HG02763 (cell line): ENCODE data around the gene OR6C2.
"Not testable (repeated sequence)": the region's sequence is repeated elsewhere in the genome, so short reads cannot be mapped to it uniquely, and the experiment has no call there.

Experiments used
- ATAC-seq: cut with Tn5 transposase; IDR thresholded peaks from one replicate; pipeline ENCODE4 v1.9.1; 2021; ENCODE audit warnings: mild to moderate bottlenecking, moderate library complexity; ENCODE audit not compliant: unreplicated experiment

Gene OR6C2

GRCh38 chr12:55470088-55470829, 26.4 kb downstream of the OR6C2 start, which contains the start of gene OR6C70:
Gene OR6C70, minus strand, starts transcription at chr12:55470138. Its CDS starts 0 bp downstream, at chr12:55470138.
- no peak for ATAC-seq

- ATAC-seq: no peak
Observed at GRCh38 chr12:55472264-55472663, 28.4 kb downstream of the OR6C2 start.

DNA sequence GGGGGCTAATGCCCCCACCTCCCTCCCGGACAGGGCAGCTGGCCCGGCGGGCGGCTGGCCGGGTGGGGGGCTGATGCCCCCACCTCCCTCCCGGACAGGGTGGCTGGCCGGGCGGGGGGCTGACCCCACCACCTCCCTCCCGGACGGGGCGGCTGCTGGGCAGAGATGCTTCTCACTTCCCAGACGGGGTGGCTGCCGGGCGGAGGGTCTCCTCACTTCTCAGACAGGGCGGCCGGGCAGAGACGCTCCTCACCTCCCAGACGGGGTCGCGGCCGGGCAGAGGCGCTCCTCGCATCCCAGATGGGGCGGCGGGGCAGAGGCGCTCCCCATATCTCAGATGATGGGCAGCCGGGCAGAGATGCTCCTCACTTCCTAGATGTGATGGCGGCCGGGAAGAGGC, 35.3 kb downstream of the OR6C2 start:
- not testable (repeated sequence) for ATAC-seq

- not testable (repeated sequence) for ATAC-seq
Observed at GRCh38 chr12:55484284-55484683, 40.4 kb downstream of the OR6C2 start.

- ATAC-seq: no peak
Observed at GRCh38 chr12:55492078-55492477, 48.2 kb downstream of the OR6C2 start, which contains the start of gene OR6C68. Gene OR6C68, plus strand, starts transcription at chr12:55492378. Its CDS starts 0 bp downstream, at chr12:55492378.

- no peak for ATAC-seq
Observed at GRCh38 chr12:55495490-55495889, 51.6 kb downstream of the OR6C2 start.

GRCh38 chr12:55499231-55499630, 55.4 kb downstream of the OR6C2 start:
- ATAC-seq: no peak

- no peak for ATAC-seq
Observed at GRCh38 chr12:55499810-55500252, 56.0 kb downstream of the OR6C2 start.

DNA sequence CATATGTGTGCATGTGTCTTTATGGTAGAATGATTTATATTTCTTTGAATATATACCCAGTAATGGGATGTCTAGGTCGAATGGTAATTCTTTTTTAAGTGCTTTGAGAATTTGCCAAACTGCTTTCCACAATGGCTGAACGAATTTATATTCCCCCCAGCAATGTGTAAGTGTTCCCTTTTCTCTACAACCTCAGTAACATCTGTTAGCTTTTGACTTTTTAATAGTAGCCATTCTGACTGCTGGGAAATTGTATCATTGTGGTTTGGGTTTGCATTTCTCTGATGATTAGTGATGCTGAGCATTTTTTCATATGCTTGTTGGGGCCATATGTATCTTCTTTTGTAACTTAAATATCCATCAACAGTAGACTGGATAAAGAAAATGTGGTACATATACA, 57.7 kb downstream of the OR6C2 start:
- ATAC-seq: no peak
